GM12878 (cell line): ENCODE data around the gene ABI3. TPM values are rescaled to one million over a fixed set of nuclear protein-coding genes. Genes with fewer than 3 reads are reported as not detected.

Experiments used
- ATAC-seq: fragments of 200-7000 bp; cut with Tn5 transposase; 3 replicates; pipeline ENCODE4 v1.9.1; 2020; ENCODE audit warnings: mild to moderate bottlenecking, moderate library complexity
- BruUV-seq: library from RNA; stranded (reverse); fragments of 400-500 nt; replicated peaks from 2 replicates; lab custom pipeline; 2021; lab: Mats Ljungman, UMichigan
- CTCF ChIA-PET: fragments of 300-600 bp; sonication (Branson Sonifier 250); formaldehyde crosslinking; extraction: SDS; loops from one replicate; lab custom pipeline; 2021; ENCODE audit warnings: inconsistent platforms; lab: Yijun Ruan, JAX
- POLR2A ChIA-PET: fragments of 350-600 bp; formaldehyde crosslinking; extraction: SDS; loops from one replicate; lab custom pipeline; 2021; ENCODE audit warnings: inconsistent platforms; lab: Charles Lee
- RAD21 ChIA-PET: fragments of 300-600 bp; sonication (Branson Sonifier 250); formaldehyde crosslinking; loops from one replicate; lab custom pipeline; 2023; ENCODE audit warnings: antibody characterized with exemption; ENCODE audit not compliant: unreplicated experiment; lab: Charles Lee
- SMC1A ChIA-PET: fragments of 300-600 bp; sonication (Branson Sonifier 250); formaldehyde crosslinking; loops from one replicate; lab custom pipeline; 2023; ENCODE audit not compliant: unreplicated experiment, uncharacterized antibody; lab: Charles Lee
- DNase-seq: peaks from one replicate; pipeline ENCODE4 v3.0.0-alpha.2; 2011; ENCODE audit warnings: low read depth, low spot score
- FAIRE-seq: peaks from 3 replicates; lab custom pipeline; 2011; peaks lifted over from hg19 to GRCh38; lab: Jason Lieb, UNC
- H2AFZ ChIP-seq: 2 replicates; pipeline ENCODE4 v1.6.0; 2011; ENCODE audit warnings: low read depth, low read length, control low read depth; ENCODE audit not compliant: control insufficient read depth
- H3K27ac ChIP-seq: 2 replicates; pipeline ENCODE4 v1.5.1; 2011; ENCODE audit warnings: control low read depth; ENCODE audit not compliant: control insufficient read depth, insufficient read depth
- H3K27me3 ChIP-seq, 2 experiments: replicated peaks in 1 of 2; 2 replicates each; pipeline versions ENCODE4 v1.6.0 to v1.6.1; 2011; ENCODE audit warnings: low read length in 1 of 2; ENCODE audit not compliant: control insufficient read depth in 2 of 2, insufficient read depth in 2 of 2
- H3K36me3 ChIP-seq, 2 experiments: 2 replicates each; pipeline ENCODE4 v1.5.1; 2011; ENCODE audit warnings: low read length in 1 of 2; ENCODE audit not compliant: control insufficient read depth in 2 of 2, insufficient read depth in 2 of 2
- H3K4me1 ChIP-seq: 2 replicates; pipeline ENCODE4 v1.6.1; 2011; ENCODE audit warnings: mild to moderate bottlenecking, low read length, moderate library complexity, mixed read lengths; ENCODE audit not compliant: control insufficient read depth, insufficient read depth
- H3K4me2 ChIP-seq: 2 replicates; pipeline ENCODE4 v1.6.0; 2011; ENCODE audit warnings: control low read depth; ENCODE audit not compliant: control insufficient read depth, insufficient read depth
- H3K4me3 ChIP-seq: fragments of 200-600 bp; sonication (generic); 2 replicates; pipeline ENCODE4 v1.5.1; 2016
- H3K79me2 ChIP-seq: 2 replicates; pipeline ENCODE4 v1.6.0; 2011; ENCODE audit warnings: low read length; ENCODE audit not compliant: control insufficient read depth, insufficient read depth
- H3K9ac ChIP-seq: 2 replicates; pipeline ENCODE4 v1.8.0; 2011; ENCODE audit warnings: low read length, control low read depth, mixed read lengths; ENCODE audit not compliant: control insufficient read depth, insufficient read depth
- H3K9me3 ChIP-seq: replicated peaks from 3 replicates; pipeline ENCODE4 v1.5.1; 2011; ENCODE audit warnings: mild to moderate bottlenecking, low read length; ENCODE audit not compliant: control insufficient read depth, insufficient read depth
- H4K20me1 ChIP-seq: 2 replicates; pipeline ENCODE4 v1.6.0; 2011; ENCODE audit not compliant: control insufficient read depth, insufficient read depth
- BCL11A ChIP-seq: IDR thresholded peaks from 2 replicates; pipeline ENCODE4 v1.6.1; 2011; ENCODE audit warnings: low read depth, low read length
- BHLHE40 ChIP-seq, 2 experiments: fragments of 450-650 bp in 1 of 2; IDR thresholded peaks; 2 replicates each; pipeline ENCODE4 v1.6.1; 2011 to 2017; ENCODE audit warnings: low read depth in 2 of 2, borderline replicate concordance in 1 of 2, improper control_type of control experiment in 1 of 2, low read length in 1 of 2, mild to moderate bottlenecking in 1 of 2
- BMI1 ChIP-seq: fragments of 450-650 bp; IDR thresholded peaks from 2 replicates; pipeline ENCODE4 v1.6.1; 2016; ENCODE audit warnings: mild to moderate bottlenecking, moderate library complexity, borderline replicate concordance
- CHD4 ChIP-seq: fragments of 200-600 bp; sonication (generic); IDR thresholded peaks from 2 replicates; pipeline ENCODE4 v1.6.1; 2016; ENCODE audit warnings: mild to moderate bottlenecking
- EED ChIP-seq: sonication (generic); IDR thresholded peaks from 2 replicates; pipeline ENCODE4 v1.6.1; 2016; ENCODE audit warnings: antibody characterized with exemption, low read depth
- FOS ChIP-seq: IDR thresholded peaks from 3 replicates; pipeline ENCODE4 v1.6.1; 2011; ENCODE audit warnings: borderline replicate concordance; ENCODE audit not compliant: insufficient read length; ENCODE audit errors: extremely low read depth
- GATAD2B ChIP-seq: fragments of 450-650 bp; conservative IDR thresholded peaks from 2 replicates; pipeline ENCODE4 v1.6.1; 2017; ENCODE audit warnings: low read depth, mild to moderate bottlenecking, moderate library complexity
- NFIC ChIP-seq: IDR thresholded peaks from 2 replicates; pipeline ENCODE4 v1.6.1; 2012; ENCODE audit warnings: low read depth, mild to moderate bottlenecking, inconsistent platforms, low read length, moderate library complexity
- NR2C2 ChIP-seq: IDR thresholded peaks from 2 replicates; pipeline ENCODE4 v1.6.1; 2011; ENCODE audit warnings: borderline replicate concordance, low read depth; ENCODE audit not compliant: control insufficient read depth, insufficient read length
- POU2F2 ChIP-seq: IDR thresholded peaks from 3 replicates; pipeline ENCODE4 v1.6.1; 2011; ENCODE audit warnings: low read depth, mild to moderate bottlenecking, low read length, borderline replicate concordance
- SIN3A ChIP-seq: IDR thresholded peaks from 2 replicates; pipeline ENCODE4 v1.6.1; 2012; ENCODE audit warnings: low read depth, low read length, improper control_type of control experiment
- SIX5 ChIP-seq: IDR thresholded peaks from 2 replicates; pipeline ENCODE4 v1.6.1; 2011; ENCODE audit warnings: mild to moderate bottlenecking, low read depth, low read length, moderate library complexity; ENCODE audit not compliant: severe bottlenecking
- SMAD1 ChIP-seq: fragments of 450-650 bp; IDR thresholded peaks from 2 replicates; pipeline ENCODE4 v1.6.1; 2018; ENCODE audit warnings: mild to moderate bottlenecking, low read depth; ENCODE audit not compliant: partially characterized antibody
- SPI1 ChIP-seq: IDR thresholded peaks from 2 replicates; pipeline ENCODE4 v1.6.1; 2011; ENCODE audit warnings: low read depth, mild to moderate bottlenecking, low read length, moderate library complexity, borderline replicate concordance; ENCODE audit not compliant: insufficient read depth
- SREBF2 ChIP-seq: IDR thresholded peaks from 2 replicates; pipeline ENCODE4 v1.6.1; 2012; ENCODE audit warnings: mild to moderate bottlenecking, low read length
- ZNF24 ChIP-seq: fragments of 450-650 bp; IDR thresholded peaks from 2 replicates; pipeline ENCODE4 v1.6.1; 2017; ENCODE audit warnings: antibody characterized with exemption, mild to moderate bottlenecking
- WGBS: methylation state at CpG from one replicate; pipeline ENCODE4 v1.1.6; 2016; ENCODE audit warnings: low lambda C conversion rate; ENCODE audit not compliant: insufficient replicate concordance, insufficient coverage; ENCODE audit errors: missing lambda C conversion rate; 5-methylcytosine and 5-hydroxymethylcytosine counted together
- in situ Hi-C: fragments of 300-500 bp; cut with MboI; formaldehyde crosslinking; loops from 9 replicates; pipeline ENCODE4 v1.14.3; 2018; ENCODE audit warnings: mixed read lengths
- intact Hi-C: fragments of 100-400 bp; cut with micrococcal nuclease; formaldehyde crosslinking; loops from one replicate; pipeline ENCODE4 v1.14.2; 2022; ENCODE audit not compliant: unreplicated experiment
- polyA plus RNA-seq, 11 experiments: library from polyadenylated mRNA; depleted of rRNA in 4 of 11; unstranded in 6 of 11; stranded (reverse) in 5 of 11; fragments of >200 nt; fragmentation: Nextera tagmentation in 4 of 11; fragmentation: Illumina TruSeq in 1 of 11; extraction: Ambion mirVana in 4 of 11; extraction: Trizol in 1 of 11; gene quantifications; 1 replicate in 1 of 11; 2 replicates in 10 of 11; pipeline versions ENCODE4 v1.2.1 to v1.2.3, GENCODE V29; 2011 to 2016; ENCODE audit warnings: inconsistent platforms in 2 of 11, missing spikeins in 2 of 11, low read depth in 1 of 11
- total RNA-seq, 4 experiments: library from RNA; depleted of rRNA in 3 of 4; stranded (reverse); fragments of >200 nt in 3 of 4; fragmentation: Illumina TruSeq in 1 of 4; extraction: Trizol in 1 of 4; gene quantifications; 2 replicates each; pipeline versions ENCODE4 v1.2.1 to v1.2.3, GENCODE V29; 2013 to 2021
- TF ChIP-seq, protein P1 (sequence below): IDR thresholded peaks from 2 replicates; pipeline ENCODE4 v1.6.1; 2011; ENCODE audit warnings: borderline replicate concordance, low read depth, mild to moderate bottlenecking, moderate library complexity, mixed read lengths, low read length; ENCODE audit not compliant: insufficient read depth; ENCODE audit errors: extremely low read length
- TF ChIP-seq, protein P2 (sequence below): fragments of 450-650 bp; IDR thresholded peaks from 2 replicates; pipeline ENCODE4 v1.6.1; 2018; ENCODE audit warnings: borderline replicate concordance, mild to moderate bottlenecking; ENCODE audit not compliant: partially characterized antibody
- TF ChIP-seq, protein P3 (sequence below): IDR thresholded peaks from 2 replicates; pipeline ENCODE4 v1.6.1; 2012; ENCODE audit warnings: low read depth, low read length, improper control_type of control experiment
- TF ChIP-seq, protein P4 (sequence below): IDR thresholded peaks from 2 replicates; pipeline ENCODE4 v1.6.1; 2011; ENCODE audit warnings: low read depth, mild to moderate bottlenecking, low read length, moderate library complexity, borderline replicate concordance; ENCODE audit errors: extremely low read depth

The ABI3 gene
- total and polyA plus RNA-seq, 10 of the 15 experiments (the other 5 are each of a cell fraction or from before 2014, with no cell fraction given), result 13.4 to 109 (median 51.1) TPM

DNA sequence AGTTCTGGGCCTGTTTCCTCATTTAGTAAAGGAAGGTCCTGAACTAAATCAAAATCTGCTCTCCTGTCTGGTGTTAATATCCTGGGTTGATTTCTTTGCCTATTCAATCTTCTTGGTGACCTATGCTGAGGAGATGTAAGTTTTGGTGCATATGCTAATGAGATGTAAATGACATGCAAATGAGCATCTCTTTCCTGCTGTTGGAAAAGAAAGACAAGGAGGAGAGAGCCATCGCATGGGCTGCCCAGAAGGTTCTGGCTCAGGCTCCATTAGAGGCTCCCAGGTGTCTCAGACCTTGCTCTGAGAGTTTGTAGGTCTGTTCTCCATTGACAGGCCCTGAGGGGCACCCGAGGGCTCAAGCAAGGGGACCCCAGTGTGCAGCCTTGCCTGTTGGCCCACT lies 3.3 kb downstream of the ABI3 start:
- 17% methylated on average over 2 of the region's 2 CpGs for WGBS
- RAD21 ChIA-PET, result interaction anchor here (2.3 to 13.4 kb wide), 4 partner anchors 8 to 33 kb away, joined by 15 to 355 read pairs (median 39); no protein-coding TSS in a partner anchor
- in situ Hi-C loops, result no loop called here
- peaks cover 54% of the 10 kb centered on the region for H3K4me1 ChIP-seq
- SMC1A ChIA-PET, result interaction anchor here (2.4 to 16.8 kb wide), 3 partner anchors 8 to 18 kb away, joined by 11 to 354 read pairs (median 22); no protein-coding TSS in a partner anchor
- no TSS peak for BruUV-seq
- intact Hi-C loops, result no loop called here
- ATAC-seq (no peak), FAIRE-seq (no peak), DNase-seq (no peak)
- H3K9ac ChIP-seq, result peak overlapping the region; percentile 27
- peak overlapping the region; percentile 94 for H3K4me2 ChIP-seq
- no peaks in the 10 kb centered on the region for H3K27me3 ChIP-seq
- CTCF ChIA-PET, result interaction anchor here (2.9 to 8.5 kb wide), 5 partner anchors 8 to 32 kb away, joined by 19 to 127 read pairs (median 45); no protein-coding TSS in a partner anchor
- peak overlapping the region; percentile 98 for H3K4me3 ChIP-seq
- H3K36me3 ChIP-seq, result peaks cover 5 to 16% of the 10 kb centered on the region in 2 experiments
- peak overlapping the region; percentile 96 for H3K27ac ChIP-seq
- H3K9me3 ChIP-seq, result no peaks in the 10 kb centered on the region
- no peaks in the 10 kb centered on the region for H4K20me1 ChIP-seq
- H2AFZ ChIP-seq, result no peak overlapping the region
- POLR2A ChIA-PET, result interaction anchor here (1.4 to 13.2 kb wide), 3 partner anchors 12 to 305 kb away, joined by 3 to 537 read pairs (median 12); no protein-coding TSS in a partner anchor
- peaks cover 87% of the 10 kb centered on the region for H3K79me2 ChIP-seq
- TF ChIP-seq EED, result no peak
- TF ChIP-seq BHLHE40 (IDR thresholded peaks at IDR 0.05; ENCODE audit: borderline replicate concordance in 1 of 2, low read depth in 2 of 2, low read length in 1 of 2), result no peak
- no peak for TF ChIP-seq SPI1
- TF ChIP-seq SIX5, result no peak
- no peak for TF ChIP-seq BMI1
- no peak for TF ChIP-seq FOS
- TF ChIP-seq ZNF24, result no peak
- peak; percentile 83; the same call in 2 of the 3 replicates for TF ChIP-seq POU2F2
- TF ChIP-seq, protein P1, sequence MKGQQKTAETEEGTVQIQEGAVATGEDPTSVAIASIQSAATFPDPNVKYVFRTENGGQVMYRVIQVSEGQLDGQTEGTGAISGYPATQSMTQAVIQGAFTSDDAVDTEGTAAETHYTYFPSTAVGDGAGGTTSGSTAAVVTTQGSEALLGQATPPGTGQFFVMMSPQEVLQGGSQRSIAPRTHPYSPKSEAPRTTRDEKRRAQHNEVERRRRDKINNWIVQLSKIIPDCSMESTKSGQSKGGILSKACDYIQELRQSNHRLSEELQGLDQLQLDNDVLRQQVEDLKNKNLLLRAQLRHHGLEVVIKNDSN, result no peak
- TF ChIP-seq, protein P2, sequence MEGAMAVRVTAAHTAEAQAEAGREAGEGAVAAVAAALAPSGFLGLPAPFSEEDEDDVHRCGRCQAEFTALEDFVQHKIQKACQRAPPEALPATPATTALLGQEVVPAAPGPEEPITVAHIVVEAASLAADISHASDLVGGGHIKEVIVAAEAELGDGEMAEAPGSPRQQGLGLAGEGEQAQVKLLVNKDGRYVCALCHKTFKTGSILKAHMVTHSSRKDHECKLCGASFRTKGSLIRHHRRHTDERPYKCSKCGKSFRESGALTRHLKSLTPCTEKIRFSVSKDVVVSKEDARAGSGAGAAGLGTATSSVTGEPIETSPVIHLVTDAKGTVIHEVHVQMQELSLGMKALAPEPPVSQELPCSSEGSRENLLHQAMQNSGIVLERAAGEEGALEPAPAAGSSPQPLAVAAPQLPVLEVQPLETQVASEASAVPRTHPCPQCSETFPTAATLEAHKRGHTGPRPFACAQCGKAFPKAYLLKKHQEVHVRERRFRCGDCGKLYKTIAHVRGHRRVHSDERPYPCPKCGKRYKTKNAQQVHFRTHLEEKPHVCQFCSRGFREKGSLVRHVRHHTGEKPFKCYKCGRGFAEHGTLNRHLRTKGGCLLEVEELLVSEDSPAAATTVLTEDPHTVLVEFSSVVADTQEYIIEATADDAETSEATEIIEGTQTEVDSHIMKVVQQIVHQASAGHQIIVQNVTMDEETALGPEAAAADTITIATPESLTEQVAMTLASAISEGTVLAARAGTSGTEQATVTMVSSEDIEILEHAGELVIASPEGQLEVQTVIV, result no peak
- peak; percentile 8 for TF ChIP-seq SMAD1
- no peak for TF ChIP-seq BCL11A
- no peak for TF ChIP-seq NR2C2
- TF ChIP-seq NFIC, result no peak
- no peak for TF ChIP-seq CHD4
- TF ChIP-seq, protein P3, sequence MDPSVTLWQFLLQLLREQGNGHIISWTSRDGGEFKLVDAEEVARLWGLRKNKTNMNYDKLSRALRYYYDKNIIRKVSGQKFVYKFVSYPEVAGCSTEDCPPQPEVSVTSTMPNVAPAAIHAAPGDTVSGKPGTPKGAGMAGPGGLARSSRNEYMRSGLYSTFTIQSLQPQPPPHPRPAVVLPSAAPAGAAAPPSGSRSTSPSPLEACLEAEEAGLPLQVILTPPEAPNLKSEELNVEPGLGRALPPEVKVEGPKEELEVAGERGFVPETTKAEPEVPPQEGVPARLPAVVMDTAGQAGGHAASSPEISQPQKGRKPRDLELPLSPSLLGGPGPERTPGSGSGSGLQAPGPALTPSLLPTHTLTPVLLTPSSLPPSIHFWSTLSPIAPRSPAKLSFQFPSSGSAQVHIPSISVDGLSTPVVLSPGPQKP, result no peak
- TF ChIP-seq SREBF2, result no peak
- TF ChIP-seq SIN3A, result no peak
- TF ChIP-seq, protein P4, sequence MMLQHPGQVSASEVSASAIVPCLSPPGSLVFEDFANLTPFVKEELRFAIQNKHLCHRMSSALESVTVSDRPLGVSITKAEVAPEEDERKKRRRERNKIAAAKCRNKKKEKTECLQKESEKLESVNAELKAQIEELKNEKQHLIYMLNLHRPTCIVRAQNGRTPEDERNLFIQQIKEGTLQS, result no peak
- TF ChIP-seq GATAD2B, result no peak; the same call in 1 of the 2 replicates
